Measurements from ENCODE around the gene ATP1B3. TPM values are rescaled to one million over a fixed set of nuclear protein-coding genes. Genes with fewer than 3 reads are reported as not detected.

Gene ATP1B3
- total and polyA plus RNA-seq, 9 of the 15 experiments (the other 6 are each of a cell fraction or from before 2014, with no cell fraction given), result 48.3 to 202 (median 123) TPM

GRCh38 chr3:141913150-141913811, 36.8 kb downstream of the ATP1B3 start (continued):
- TF ChIP-seq GTF2B (IDR thresholded peaks at IDR 0.05; ENCODE audit: extremely low read depth, insufficient read length) (no peak), SOX6 (IDR thresholded peaks at IDR 0.05) (0 out of 2 replicates have a peak, but pooled peaks have one; percentile 12), ZNF316 (IDR thresholded peaks at IDR 0.05) (peak; percentile 97), HNRNPUL1 (IDR thresholded peaks at IDR 0.05; ENCODE audit: low read length) (no peak), SIRT6 (IDR thresholded peaks at IDR 0.05; ENCODE audit: low read depth, low read length) (no peak), JUND (IDR thresholded peaks at IDR 0.05; ENCODE audit: borderline replicate concordance, low read depth, low read length) (no peak), JUND (tag; IDR thresholded peaks at IDR 0.05; ENCODE audit: borderline replicate concordance, low read depth, low read length) (no peak), ZNF639 (CRISPR knock-in tag; conservative IDR thresholded peaks at IDR 0.05 in 1 of 2, IDR thresholded peaks at IDR 0.05 in 1 of 2) (no peak), ZNF436 (CRISPR knock-in tag; IDR thresholded peaks at IDR 0.05) (no peak), TGIF2 (CRISPR knock-in tag; IDR thresholded peaks at IDR 0.05) (no peak), HNRNPH1 (optimal IDR thresholded peaks at IDR 0.05; ENCODE audit: low read depth, low read length) (no peak), ZNF121 (CRISPR knock-in tag; conservative IDR thresholded peaks at IDR 0.05) (no peak), NFYB (IDR thresholded peaks at IDR 0.05; ENCODE audit: extremely low read depth, insufficient read length) (no peak), STAT5A (IDR thresholded peaks at IDR 0.05; ENCODE audit: borderline replicate concordance, low read length) (no peak), ZNF212 (CRISPR knock-in tag; IDR thresholded peaks at IDR 0.05) (no peak), TARDBP (IDR thresholded peaks at IDR 0.05) (no peak)
- TF ChIP-seq, protein P1, sequence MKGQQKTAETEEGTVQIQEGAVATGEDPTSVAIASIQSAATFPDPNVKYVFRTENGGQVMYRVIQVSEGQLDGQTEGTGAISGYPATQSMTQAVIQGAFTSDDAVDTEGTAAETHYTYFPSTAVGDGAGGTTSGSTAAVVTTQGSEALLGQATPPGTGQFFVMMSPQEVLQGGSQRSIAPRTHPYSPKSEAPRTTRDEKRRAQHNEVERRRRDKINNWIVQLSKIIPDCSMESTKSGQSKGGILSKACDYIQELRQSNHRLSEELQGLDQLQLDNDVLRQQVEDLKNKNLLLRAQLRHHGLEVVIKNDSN (CRISPR knock-in tag; IDR thresholded peaks at IDR 0.05), result no peak
- TF ChIP-seq, protein P2, sequence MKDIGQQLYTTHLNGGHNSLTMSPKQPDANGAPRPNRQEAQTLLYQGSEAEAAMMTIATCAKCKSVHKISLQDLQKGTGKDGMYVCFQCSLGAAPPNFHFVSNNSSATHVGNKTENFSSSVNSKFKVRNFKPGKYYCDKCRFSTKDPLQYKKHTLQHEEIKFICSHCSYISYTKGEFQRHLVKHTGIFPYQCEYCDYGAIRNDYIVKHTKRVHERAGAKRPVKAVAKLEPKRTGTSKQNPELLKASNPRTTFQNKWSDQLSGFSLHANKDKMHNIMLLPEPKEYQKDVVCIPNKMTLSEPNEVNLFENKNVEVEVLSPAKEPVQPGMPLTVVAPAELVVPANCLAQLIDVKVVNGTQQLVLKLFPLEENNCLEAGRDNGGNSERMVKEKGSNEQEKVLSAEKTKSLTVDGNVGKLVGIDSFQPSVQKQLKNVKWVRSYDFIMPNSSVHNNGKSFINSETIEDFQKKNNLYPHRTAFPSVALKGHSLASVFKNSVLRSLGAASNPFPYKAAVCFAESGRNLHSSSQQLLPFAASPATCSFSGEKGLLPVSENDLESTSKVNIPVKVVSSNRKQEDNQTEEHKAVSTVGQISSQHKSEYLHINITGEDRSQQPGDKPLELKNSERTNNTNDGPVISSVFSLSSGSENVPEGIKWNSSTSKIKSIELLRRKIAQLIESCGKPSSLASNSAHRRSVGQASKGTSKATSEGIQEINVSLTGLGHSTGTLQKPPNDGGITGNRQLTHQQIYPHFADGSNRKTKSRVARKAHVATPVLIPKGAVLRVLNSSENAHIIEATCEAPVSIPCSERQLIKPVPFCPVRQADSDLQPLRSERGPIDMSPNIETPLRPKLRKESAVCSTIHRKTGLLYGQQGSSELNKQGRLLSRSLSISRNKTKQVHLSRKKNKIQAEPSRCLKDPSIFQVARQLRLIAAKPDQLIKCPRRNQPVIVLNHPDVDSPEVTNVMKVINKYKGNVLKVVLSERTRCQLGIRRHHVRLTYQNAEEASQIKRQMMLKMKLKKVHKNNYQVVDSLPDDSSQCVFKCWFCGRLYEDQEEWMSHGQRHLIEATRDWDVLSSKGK (CRISPR knock-in tag; IDR thresholded peaks at IDR 0.05), result no peak
- TF ChIP-seq, protein P3, sequence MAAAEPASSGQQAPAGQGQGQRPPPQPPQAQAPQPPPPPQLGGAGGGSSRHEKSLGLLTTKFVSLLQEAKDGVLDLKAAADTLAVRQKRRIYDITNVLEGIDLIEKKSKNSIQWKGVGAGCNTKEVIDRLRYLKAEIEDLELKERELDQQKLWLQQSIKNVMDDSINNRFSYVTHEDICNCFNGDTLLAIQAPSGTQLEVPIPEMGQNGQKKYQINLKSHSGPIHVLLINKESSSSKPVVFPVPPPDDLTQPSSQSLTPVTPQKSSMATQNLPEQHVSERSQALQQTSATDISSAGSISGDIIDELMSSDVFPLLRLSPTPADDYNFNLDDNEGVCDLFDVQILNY (CRISPR knock-in tag; IDR thresholded peaks at IDR 0.05), result no peak
